ENCODE measurements around the gene GUCY1A2.
"Not testable (repeated sequence)": the region's sequence is repeated elsewhere in the genome, so short reads cannot be mapped to it uniquely, and the experiment has no call there.

Gene GUCY1A2

GRCh38 chr11:106943089-106943488, 75.2 kb downstream of the GUCY1A2 start:
- DNase-seq (ENCODE audit: low read depth in 2 of 2) = no peak

GRCh38 chr11:106939157-106939556, 79.1 kb downstream of the GUCY1A2 start:
- DNase-seq (ENCODE audit: low read depth in 2 of 2) = no peak

DNA sequence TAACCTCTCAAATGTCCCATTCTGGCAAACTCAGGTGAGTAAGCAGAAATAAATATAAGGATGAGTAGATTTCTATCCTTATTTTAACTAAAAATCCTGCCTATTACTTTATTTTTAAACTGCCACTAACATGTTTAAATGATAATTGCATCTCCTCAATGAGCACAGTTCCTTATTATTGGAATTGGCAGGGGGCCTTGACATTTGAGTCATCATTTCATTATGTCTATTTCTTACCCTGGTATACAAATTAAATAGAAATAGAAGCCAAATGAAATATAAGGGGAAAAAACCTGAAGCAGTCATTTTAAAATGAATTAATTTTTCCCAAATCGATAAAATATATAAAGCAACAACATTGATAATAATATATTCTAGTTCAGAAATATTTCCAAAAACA, 81.2 kb downstream of the GUCY1A2 start:
- no peak for DNase-seq (ENCODE audit: low read depth in 2 of 2)

DNA sequence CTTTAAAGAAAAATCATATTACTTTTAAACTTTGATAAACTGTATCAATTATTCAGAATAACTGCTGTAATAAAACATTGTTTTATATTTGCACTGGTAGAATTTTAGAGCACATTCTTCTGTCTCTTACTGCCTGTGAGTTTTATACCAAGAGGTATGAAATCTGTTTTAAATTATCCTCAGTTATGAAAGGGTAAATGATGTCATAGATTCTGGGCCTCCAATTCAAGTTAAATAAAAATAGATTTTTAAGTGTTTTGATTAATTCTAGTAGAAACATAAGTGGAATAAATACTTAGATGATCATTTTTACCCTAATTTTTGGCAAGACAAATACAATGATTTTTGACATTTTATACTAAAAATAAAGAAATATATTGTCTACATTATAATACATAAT, 93.0 kb downstream of the GUCY1A2 start:
- DNase-seq (ENCODE audit: low read depth in 2 of 2) = no peak

GRCh38 chr11:106920899-106921509, 97.3 kb downstream of the GUCY1A2 start:
- DNase-seq (ENCODE audit: low read depth in 2 of 2) = no peak

DNA sequence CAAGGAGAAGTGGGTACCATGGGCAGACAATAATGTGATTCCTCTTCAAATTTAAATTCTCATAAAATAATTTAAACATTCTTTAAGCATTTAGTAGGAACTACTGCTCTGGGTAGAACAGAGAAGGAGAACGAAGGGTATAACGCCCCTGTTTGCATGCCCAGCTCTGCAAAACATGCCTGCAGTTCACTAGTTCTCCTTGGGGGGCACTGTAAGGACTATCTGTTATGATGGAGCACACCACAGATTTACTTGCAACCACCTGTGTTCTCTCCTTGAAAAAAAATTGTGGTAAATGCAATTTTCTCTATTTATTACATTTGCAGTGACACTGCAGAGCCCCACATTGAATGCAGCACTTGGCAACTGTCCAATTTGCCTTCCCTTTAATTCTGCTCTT, 100.3 kb downstream of the GUCY1A2 start:
- DNase-seq (ENCODE audit: low read depth in 2 of 2) = peak in 1 of 2 experiments; percentile 1

DNA sequence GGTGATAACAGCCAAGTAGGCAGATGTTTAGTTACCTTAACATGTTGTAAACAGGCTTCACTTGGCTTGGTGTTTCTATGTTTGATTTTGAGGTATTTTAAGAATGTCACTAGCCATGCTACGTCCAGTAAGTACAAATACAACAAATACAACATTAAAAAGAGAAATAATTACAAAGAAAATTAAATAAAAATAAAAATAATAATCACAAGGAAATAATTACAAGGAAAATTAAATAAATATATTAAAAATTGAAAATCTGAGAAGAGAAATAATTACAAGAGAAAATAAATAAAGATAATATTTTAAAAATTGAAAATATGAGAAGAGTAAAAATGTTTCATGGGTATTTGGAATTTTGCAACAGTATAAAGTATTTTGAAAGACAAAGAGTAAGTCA, 103.9 kb downstream of the GUCY1A2 start:
- DNase-seq (ENCODE audit: low read depth in 2 of 2) = no peak

GRCh38 chr11:106913141-106913540, 105.1 kb downstream of the GUCY1A2 start:
- DNase-seq (ENCODE audit: low read depth in 2 of 2) = no peak

GRCh38 chr11:106904826-106905225, 113.5 kb downstream of the GUCY1A2 start:
- no peak for DNase-seq (ENCODE audit: low read depth in 2 of 2)

- no peak for DNase-seq (ENCODE audit: low read depth in 2 of 2)
Observed at GRCh38 chr11:106889718-106890117, 128.6 kb downstream of the GUCY1A2 start.

- DNase-seq (ENCODE audit: low read depth in 2 of 2) = no peak
Observed at GRCh38 chr11:106888386-106888785, 129.9 kb downstream of the GUCY1A2 start.

- not testable (repeated sequence) for DNase-seq (ENCODE audit: low read depth in 2 of 2)
Observed at GRCh38 chr11:106883693-106884092, 134.6 kb downstream of the GUCY1A2 start.

DNA sequence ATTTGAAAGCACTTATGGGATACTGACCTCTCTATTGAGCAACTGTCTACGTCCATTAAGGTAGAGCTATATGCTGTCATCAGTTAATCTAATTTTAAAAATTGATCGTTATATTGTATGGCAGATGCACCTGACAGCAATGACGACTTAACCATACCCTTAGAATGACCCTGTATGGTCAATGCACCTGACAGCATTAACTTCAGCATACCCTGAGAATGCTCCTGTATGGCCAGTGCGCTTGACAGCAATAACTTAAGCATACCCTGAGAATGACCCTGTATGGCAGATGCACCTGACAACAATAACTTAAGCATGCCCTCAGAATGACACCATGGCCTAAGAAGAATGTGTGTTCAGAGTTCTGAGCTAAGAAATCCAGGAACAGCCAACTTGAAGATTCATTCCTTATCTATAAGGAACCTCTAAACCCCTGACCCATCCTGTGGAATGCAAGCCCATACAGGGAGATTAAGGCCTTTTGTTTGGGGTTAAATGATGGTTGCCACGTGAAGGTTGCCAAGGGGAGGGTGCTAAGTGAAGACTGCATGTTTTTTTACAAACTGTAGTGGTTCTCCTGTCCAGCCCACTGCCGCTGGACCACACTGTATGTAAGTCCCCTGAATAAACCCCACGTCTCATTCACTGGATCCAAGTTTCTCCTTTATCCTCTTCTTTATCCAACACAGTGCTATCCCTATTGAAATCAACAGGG, 138.3 kb downstream of the GUCY1A2 start:
- DNase-seq (ENCODE audit: low read depth in 2 of 2) = no peak

GRCh38 chr11:106879029-106879428, 139.2 kb downstream of the GUCY1A2 start:
- no peak for DNase-seq (ENCODE audit: low read depth in 2 of 2)

DNA sequence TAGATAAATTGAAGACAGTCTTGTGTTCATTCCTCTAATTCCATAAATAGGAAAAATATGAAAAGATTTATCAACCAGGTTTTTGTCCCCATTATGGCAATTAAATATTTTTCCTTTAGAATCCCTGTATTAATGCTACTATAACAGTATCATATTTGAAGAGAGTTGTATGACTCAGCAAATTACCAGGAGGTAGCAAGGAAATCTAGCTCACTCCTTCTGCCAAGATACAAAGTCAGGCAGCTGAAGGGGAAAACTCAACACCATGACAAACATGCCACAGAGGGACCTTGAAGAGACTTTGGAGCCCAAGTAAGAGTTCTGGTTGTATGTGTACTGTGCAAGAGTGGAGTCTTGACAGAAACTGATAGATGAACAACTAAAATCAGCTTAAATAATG, 143.3 kb downstream of the GUCY1A2 start:
- DNase-seq (ENCODE audit: low read depth in 2 of 2) = no peak

- no peak for DNase-seq (ENCODE audit: low read depth in 2 of 2)
Observed at GRCh38 chr11:106872246-106872645, 146.0 kb downstream of the GUCY1A2 start.

- no peak for DNase-seq (ENCODE audit: low read depth in 2 of 2)
Observed at GRCh38 chr11:106858200-106858599, 160.1 kb downstream of the GUCY1A2 start.

GRCh38 chr11:106856566-106856965, 161.7 kb downstream of the GUCY1A2 start:
- no peak for DNase-seq (ENCODE audit: low read depth in 2 of 2)

GRCh38 chr11:106854429-106854828, 163.8 kb downstream of the GUCY1A2 start:
- DNase-seq (ENCODE audit: low read depth in 2 of 2) = no peak

DNA sequence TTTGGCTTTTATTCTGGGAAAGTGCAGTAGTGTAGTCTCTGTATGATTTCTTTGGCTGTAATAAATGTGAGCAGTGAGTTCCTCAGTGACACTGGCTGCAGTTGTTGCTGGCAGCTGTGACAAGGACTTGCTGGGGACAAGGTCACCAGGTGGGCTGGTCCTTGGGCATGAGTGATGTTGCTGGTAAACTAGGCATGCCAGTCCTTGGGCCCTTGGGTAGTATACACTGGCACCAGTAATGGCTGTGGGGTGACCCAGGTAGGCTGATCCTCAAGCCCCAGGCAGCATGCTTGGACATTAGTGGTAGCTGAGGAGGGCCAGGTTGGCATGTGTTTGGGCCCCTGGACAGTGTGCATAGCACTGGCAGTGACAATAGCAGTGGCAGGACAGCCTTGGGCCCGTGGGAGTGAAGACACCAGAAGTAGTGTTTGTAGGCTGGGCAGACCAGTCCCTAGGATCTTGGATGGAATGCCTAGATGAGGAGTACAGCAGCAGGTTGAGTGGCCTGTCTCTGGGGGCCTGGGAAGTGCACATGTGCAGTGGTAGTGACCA, 164.3 kb downstream of the GUCY1A2 start:
- no peak for DNase-seq (ENCODE audit: low read depth in 2 of 2)

- no peak for DNase-seq (ENCODE audit: low read depth in 2 of 2)
Observed at GRCh38 chr11:106852779-106853178, 165.5 kb downstream of the GUCY1A2 start.

DNA sequence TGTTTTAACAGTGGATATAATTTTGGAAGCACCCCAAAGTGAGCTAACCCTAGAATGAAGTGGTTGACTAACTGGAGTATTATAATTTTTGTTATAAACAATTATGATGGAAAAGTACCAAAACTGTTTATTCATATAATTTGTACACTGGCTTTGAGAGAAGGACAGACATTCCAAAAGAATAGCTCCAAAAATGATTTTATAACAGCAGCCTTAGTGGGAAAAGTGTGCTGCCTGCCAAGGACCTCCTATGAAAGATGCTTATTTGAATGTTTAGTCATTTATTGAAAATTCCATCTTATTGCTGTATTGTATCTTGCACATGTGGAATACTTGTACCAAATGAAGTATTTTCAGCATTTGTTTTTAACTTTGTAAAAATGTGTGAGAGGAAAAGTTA, 169.8 kb downstream of the GUCY1A2 start:
- DNase-seq (ENCODE audit: low read depth in 2 of 2) = no peak

- DNase-seq (ENCODE audit: low read depth in 2 of 2) = no peak
Observed at GRCh38 chr11:106842134-106842533, 176.1 kb downstream of the GUCY1A2 start.
